Neural progenitor cell (in vitro differentiated cells): ENCODE measurements around the gene NMBR. TPM values are rescaled to one million over a fixed set of nuclear protein-coding genes. Genes with fewer than 3 reads are reported as not detected.

Experiments used
- DNase-seq: peaks from one replicate; pipeline ENCODE4 v3.0.0-alpha.2; 2016; ENCODE audit warnings: low spot score
- H2AFZ ChIP-seq: fragments of 200-600 bp; sonication (generic); replicated peaks from 2 replicates; pipeline ENCODE4 v1.6.1; 2016; ENCODE audit warnings: antibody characterized with exemption
- H3F3A ChIP-seq: fragments of 200-600 bp; sonication (generic); 2 replicates; pipeline ENCODE4 v1.6.1; 2016; ENCODE audit warnings: antibody characterized with exemption, low read depth
- H3K27ac ChIP-seq: fragments of 200-600 bp; sonication (generic); 2 replicates; pipeline ENCODE4 v1.5.1; 2016; ENCODE audit warnings: mild to moderate bottlenecking
- H3K27me3 ChIP-seq: fragments of 200-600 bp; sonication (generic); 2 replicates; pipeline ENCODE4 v1.6.1; 2016; ENCODE audit warnings: mild to moderate bottlenecking, moderate library complexity
- H3K36me3 ChIP-seq: fragments of 200-600 bp; sonication (generic); 2 replicates; pipeline ENCODE4 v1.5.1; 2016
- H3K4me1 ChIP-seq: fragments of 200-600 bp; sonication (generic); 2 replicates; pipeline ENCODE4 v1.6.1; 2016; ENCODE audit warnings: mixed run types
- H3K4me2 ChIP-seq: fragments of 200-600 bp; sonication (generic); 2 replicates; pipeline ENCODE4 v1.6.1; 2016
- H3K4me3 ChIP-seq: fragments of 200-600 bp; sonication (generic); 2 replicates; pipeline ENCODE4 v1.5.1; 2016
- H3K79me2 ChIP-seq: fragments of 200-600 bp; sonication (generic); 2 replicates; pipeline ENCODE4 v1.6.1; 2016; ENCODE audit warnings: low read depth
- H3K9ac ChIP-seq: fragments of 200-600 bp; sonication (generic); 2 replicates; pipeline ENCODE4 v1.6.1; 2016
- H3K9me3 ChIP-seq: fragments of 200-600 bp; sonication (generic); 2 replicates; pipeline ENCODE4 v1.5.1; 2016; ENCODE audit warnings: low read depth
- H4K20me1 ChIP-seq: fragments of 200-600 bp; sonication (generic); 2 replicates; pipeline ENCODE4 v1.6.1; 2016; ENCODE audit warnings: low read depth
- H3K27ac Mint-ChIP-seq: 3 replicates; pipeline ENCODE4 v1.8.0; 2021; ENCODE audit warnings: mixed read lengths
- H3K27me3 Mint-ChIP-seq: 2 replicates; pipeline ENCODE4 v1.8.0; 2022; ENCODE audit warnings: low read depth, mild to moderate bottlenecking, inconsistent platforms, moderate library complexity, mixed read lengths; ENCODE audit not compliant: insufficient read depth
- H3K36me3 Mint-ChIP-seq: 3 replicates; pipeline ENCODE4 v1.8.0; 2021; ENCODE audit warnings: mixed read lengths
- H3K4me1 Mint-ChIP-seq: 3 replicates; pipeline ENCODE4 v1.8.0; 2021; ENCODE audit warnings: mixed read lengths
- H3K4me3 Mint-ChIP-seq: 3 replicates; pipeline ENCODE4 v1.8.0; 2021; ENCODE audit warnings: mild to moderate bottlenecking, moderate library complexity, mixed read lengths
- H3K9me3 Mint-ChIP-seq: 3 replicates; pipeline ENCODE4 v1.8.0; 2020; ENCODE audit warnings: mixed read lengths
- EZH2 ChIP-seq: fragments of 200-600 bp; sonication (generic); IDR thresholded peaks from 2 replicates; pipeline ENCODE4 v1.6.1; 2017; ENCODE audit warnings: antibody characterized with exemption, mild to moderate bottlenecking, moderate library complexity
- EZH2phosphoT487 ChIP-seq: fragments of 200-600 bp; sonication (generic); IDR thresholded peaks from 2 replicates; pipeline ENCODE4 v1.6.1; 2017; ENCODE audit warnings: antibody characterized with exemption
- total RNA-seq: library from RNA; depleted of rRNA; stranded (reverse); fragments of >200 nt; gene quantifications from 2 replicates; pipeline ENCODE4 v1.2.3, GENCODE V29; 2015; ENCODE audit warnings: low replicate concordance
- TF ChIP-seq, protein P1 (sequence below): fragments of 200-600 bp; sonication (generic); IDR thresholded peaks from 2 replicates; pipeline ENCODE4 v1.5.1; 2017; ENCODE audit warnings: antibody characterized with exemption, mild to moderate bottlenecking

Gene NMBR
- total RNA-seq, 1 donor from 2014 or later: not detected

DNA sequence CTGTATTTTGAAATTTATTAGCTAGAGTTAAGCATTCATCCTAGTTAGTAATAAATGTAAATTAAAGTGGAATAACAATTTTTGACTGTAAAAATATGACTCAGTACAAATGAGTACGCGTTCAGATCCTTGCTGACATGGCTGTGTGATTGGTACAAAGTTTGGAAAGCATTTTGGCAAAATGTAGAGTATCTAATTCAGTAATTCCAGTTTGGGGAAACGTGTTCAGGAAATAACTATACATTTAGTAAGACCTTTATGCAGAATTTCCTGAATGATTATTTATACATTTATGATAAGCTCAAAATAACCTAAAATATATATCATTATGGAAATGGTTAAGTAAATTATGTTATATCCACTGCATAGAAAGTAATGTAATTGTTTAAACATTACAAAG is 8.2 kb upstream of the NMBR start:
- Mint-ChIP-seq H3K36me3 (peaks cover 3% of the 10 kb centered on the region), H3K27ac (no peak overlapping the region), H3K4me3 (no peak overlapping the region), H3K4me1 (no peaks in the 10 kb centered on the region), H3K9me3 (no peaks in the 10 kb centered on the region), H3K27me3 (no peaks in the 10 kb centered on the region)
- peaks cover 100% of the 10 kb centered on the region for H3K79me2 ChIP-seq
- no peak overlapping the region for H3K9ac ChIP-seq
- H3K27ac ChIP-seq: no peak overlapping the region
- no peaks in the 10 kb centered on the region for H3F3A ChIP-seq
- H4K20me1 ChIP-seq: peaks cover 34% of the 10 kb centered on the region
- H3K27me3 ChIP-seq: no peaks in the 10 kb centered on the region
- DNase-seq: no peak
- TF ChIP-seq, protein P1, sequence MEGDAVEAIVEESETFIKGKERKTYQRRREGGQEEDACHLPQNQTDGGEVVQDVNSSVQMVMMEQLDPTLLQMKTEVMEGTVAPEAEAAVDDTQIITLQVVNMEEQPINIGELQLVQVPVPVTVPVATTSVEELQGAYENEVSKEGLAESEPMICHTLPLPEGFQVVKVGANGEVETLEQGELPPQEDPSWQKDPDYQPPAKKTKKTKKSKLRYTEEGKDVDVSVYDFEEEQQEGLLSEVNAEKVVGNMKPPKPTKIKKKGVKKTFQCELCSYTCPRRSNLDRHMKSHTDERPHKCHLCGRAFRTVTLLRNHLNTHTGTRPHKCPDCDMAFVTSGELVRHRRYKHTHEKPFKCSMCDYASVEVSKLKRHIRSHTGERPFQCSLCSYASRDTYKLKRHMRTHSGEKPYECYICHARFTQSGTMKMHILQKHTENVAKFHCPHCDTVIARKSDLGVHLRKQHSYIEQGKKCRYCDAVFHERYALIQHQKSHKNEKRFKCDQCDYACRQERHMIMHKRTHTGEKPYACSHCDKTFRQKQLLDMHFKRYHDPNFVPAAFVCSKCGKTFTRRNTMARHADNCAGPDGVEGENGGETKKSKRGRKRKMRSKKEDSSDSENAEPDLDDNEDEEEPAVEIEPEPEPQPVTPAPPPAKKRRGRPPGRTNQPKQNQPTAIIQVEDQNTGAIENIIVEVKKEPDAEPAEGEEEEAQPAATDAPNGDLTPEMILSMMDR: no peak
- TF ChIP-seq EZH2 (no peak), EZH2phosphoT487 (no peak)
- H3K9me3 ChIP-seq: no peaks in the 10 kb centered on the region
- H3K4me1 ChIP-seq: peaks cover 6% of the 10 kb centered on the region
- no peaks in the 10 kb centered on the region for H3K36me3 ChIP-seq
- H3K4me3 ChIP-seq: no peak overlapping the region
- H3K4me2 ChIP-seq: no peak overlapping the region
- H2AFZ ChIP-seq: no peak overlapping the region

DNA sequence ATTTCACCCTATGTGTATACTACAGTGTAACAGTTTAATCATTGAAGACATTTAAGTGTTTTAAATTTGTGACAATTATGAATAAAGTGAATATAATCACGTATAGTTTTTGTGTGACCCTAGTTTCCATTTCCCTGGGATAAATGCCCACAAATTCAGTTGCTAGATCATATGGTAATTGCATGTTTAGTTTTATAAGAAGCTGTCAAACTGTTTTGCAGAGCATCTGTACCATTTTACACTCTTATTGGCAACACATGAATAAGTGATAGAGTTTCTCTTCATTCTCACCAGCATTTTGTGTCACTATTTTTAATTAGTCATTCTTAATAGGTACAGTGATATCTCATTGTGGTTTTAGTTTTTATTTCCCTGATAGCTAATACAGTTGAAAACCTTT is 7.4 kb upstream of the NMBR start:
- Histone ChIP-seq H3K4me3 (no peak overlapping the region), H3K27ac (no peak overlapping the region), H2AFZ (no peak overlapping the region), H3K36me3 (no peaks in the 10 kb centered on the region), H3K79me2 (peaks cover 100% of the 10 kb centered on the region), H3K9me3 (no peaks in the 10 kb centered on the region), H3K4me1 (peaks cover 6% of the 10 kb centered on the region), H3K4me2 (no peak overlapping the region), H3K27me3 (no peaks in the 10 kb centered on the region), H4K20me1 (peaks cover 36% of the 10 kb centered on the region), H3K9ac (no peak overlapping the region), H3F3A (no peaks in the 10 kb centered on the region)
- Mint-ChIP-seq H3K27ac (no peak overlapping the region), H3K4me1 (peaks cover 2% of the 10 kb centered on the region), H3K4me3 (no peak overlapping the region), H3K9me3 (no peaks in the 10 kb centered on the region), H3K36me3 (peaks cover 3% of the 10 kb centered on the region), H3K27me3 (no peaks in the 10 kb centered on the region)
- DNase-seq: no peak
- TF ChIP-seq EZH2: no peak
- TF ChIP-seq EZH2phosphoT487: no peak
- TF ChIP-seq, protein P1: no peak

DNA sequence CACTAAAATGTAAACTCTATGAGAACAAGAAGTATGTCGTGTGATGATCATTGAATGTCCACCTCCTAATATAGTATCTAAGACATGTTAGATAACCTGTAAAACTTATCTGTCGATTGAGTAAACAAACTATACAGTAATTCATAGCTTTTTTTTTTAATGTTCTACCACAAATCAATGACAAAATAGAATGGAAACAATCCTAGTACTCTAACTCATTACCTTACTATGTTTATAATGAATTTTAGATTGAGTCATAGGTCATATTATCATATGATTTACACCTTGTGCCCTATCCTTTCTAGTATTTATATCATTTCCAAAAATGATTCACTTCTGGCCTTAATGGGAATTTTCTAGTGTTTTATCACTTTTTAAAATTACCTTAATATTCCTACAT is 6.3 kb upstream of the NMBR start:
- H3K27me3 ChIP-seq: no peaks in the 10 kb centered on the region
- H3K9me3 ChIP-seq: no peaks in the 10 kb centered on the region
- H3K4me3 ChIP-seq: no peak overlapping the region
- H3K79me2 ChIP-seq: peaks cover 100% of the 10 kb centered on the region
- Mint-ChIP-seq H3K27me3 (no peaks in the 10 kb centered on the region), H3K27ac (no peak overlapping the region), H3K4me3 (no peak overlapping the region), H3K9me3 (no peaks in the 10 kb centered on the region), H3K36me3 (peaks cover 3% of the 10 kb centered on the region), H3K4me1 (peaks cover 11% of the 10 kb centered on the region)
- DNase-seq: no peak
- TF ChIP-seq EZH2phosphoT487 (no peak), EZH2 (no peak)
- TF ChIP-seq, protein P1: no peak
- no peaks in the 10 kb centered on the region for H3K36me3 ChIP-seq
- H3K27ac ChIP-seq: no peak overlapping the region
- no peak overlapping the region for H3K9ac ChIP-seq
- no peaks in the 10 kb centered on the region for H3F3A ChIP-seq
- no peak overlapping the region for H3K4me2 ChIP-seq
- H4K20me1 ChIP-seq: peaks cover 40% of the 10 kb centered on the region
- H2AFZ ChIP-seq: no peak overlapping the region
- peaks cover 9% of the 10 kb centered on the region for H3K4me1 ChIP-seq
